RWPE2 (cell line): ENCODE measurements around the gene NEB.

Experiments
- ATAC-seq: fragments of 200-7000 bp; cut with Tn5 transposase; 3 replicates; pipeline ENCODE4 v1.9.1; 2021; ENCODE audit warnings: low read depth
- DNase-seq: peaks from one replicate; pipeline ENCODE4 v3.0.0-alpha.2; 2020; ENCODE audit warnings: low spot score
- H3K27ac ChIP-seq: fragments of 450-650 bp; 2 replicates; pipeline ENCODE4 v1.5.1; 2017; ENCODE audit warnings: mild to moderate bottlenecking; ENCODE audit not compliant: poor library complexity, severe bottlenecking
- H3K27me3 ChIP-seq: fragments of 250-450 bp; sonication (Bioruptor Pico); 2 replicates; pipeline ENCODE4 v1.5.1; 2021; ENCODE audit warnings: mild to moderate bottlenecking, moderate library complexity; ENCODE audit not compliant: insufficient read depth, poor library complexity, severe bottlenecking
- H3K36me3 ChIP-seq: fragments of 250-450 bp; sonication (Bioruptor Pico); 2 replicates; pipeline ENCODE4 v1.5.1; 2020; ENCODE audit warnings: low read depth, mild to moderate bottlenecking, moderate library complexity
- H3K4me1 ChIP-seq: fragments of 250-450 bp; sonication (Bioruptor Pico); 2 replicates; pipeline ENCODE4 v1.5.1; 2021; ENCODE audit warnings: mild to moderate bottlenecking, moderate library complexity; ENCODE audit not compliant: insufficient read depth, poor library complexity, severe bottlenecking
- H3K4me3 ChIP-seq: fragments of 250-450 bp; sonication (Bioruptor Pico); 2 replicates; pipeline ENCODE4 v1.5.1; 2021; ENCODE audit warnings: mild to moderate bottlenecking, moderate library complexity; ENCODE audit not compliant: severe bottlenecking
- H3K9me3 ChIP-seq: fragments of 250-450 bp; sonication (Bioruptor Pico); 2 replicates; pipeline ENCODE4 v1.5.1; 2021; ENCODE audit warnings: mild to moderate bottlenecking, moderate library complexity; ENCODE audit not compliant: severe bottlenecking
- CTCF ChIP-seq: fragments of 450-650 bp; IDR thresholded peaks from one replicate; pipeline ENCODE4 v1.5.1; 2017; ENCODE audit warnings: mild to moderate bottlenecking, moderate library complexity; ENCODE audit not compliant: poor library complexity, severe bottlenecking

The NEB gene

GRCh38 chr2:151657667-151658076, 76.6 kb downstream of the NEB start:
- H3K9me3 ChIP-seq, result no peaks in the 10 kb centered on the region
- H3K27me3 ChIP-seq, result no peaks in the 10 kb centered on the region
- H3K4me3 ChIP-seq, result no peak overlapping the region
- ATAC-seq (no peak), DNase-seq (no peak)
- no peak overlapping the region for H3K27ac ChIP-seq
- H3K36me3 ChIP-seq, result no peaks in the 10 kb centered on the region
- no peaks in the 10 kb centered on the region for H3K4me1 ChIP-seq
- no peak for TF ChIP-seq CTCF

- H3K36me3 ChIP-seq, result no peaks in the 10 kb centered on the region
- DNase-seq (no peak), ATAC-seq (no peak)
- H3K27me3 ChIP-seq, result no peaks in the 10 kb centered on the region
- no peak for TF ChIP-seq CTCF
- no peak overlapping the region for H3K4me3 ChIP-seq
- H3K4me1 ChIP-seq, result no peaks in the 10 kb centered on the region
- H3K27ac ChIP-seq, result no peak overlapping the region
- no peaks in the 10 kb centered on the region for H3K9me3 ChIP-seq
Observed at GRCh38 chr2:151655663-151656398, 78.4 kb downstream of the NEB start.

GRCh38 chr2:151654891-151655290, 79.4 kb downstream of the NEB start:
- Histone ChIP-seq H3K4me1 (no peaks in the 10 kb centered on the region), H3K9me3 (no peaks in the 10 kb centered on the region), H3K27ac (no peak overlapping the region), H3K27me3 (no peaks in the 10 kb centered on the region), H3K4me3 (no peak overlapping the region), H3K36me3 (no peaks in the 10 kb centered on the region)
- ATAC-seq (no peak), DNase-seq (no peak)
- no peak for TF ChIP-seq CTCF

GRCh38 chr2:151654085-151654484, 80.2 kb downstream of the NEB start:
- H3K4me3 ChIP-seq, result no peak overlapping the region
- no peaks in the 10 kb centered on the region for H3K4me1 ChIP-seq
- no peaks in the 10 kb centered on the region for H3K9me3 ChIP-seq
- DNase-seq (no peak), ATAC-seq (no peak)
- no peak for TF ChIP-seq CTCF
- H3K27ac ChIP-seq, result no peak overlapping the region
- no peaks in the 10 kb centered on the region for H3K27me3 ChIP-seq
- H3K36me3 ChIP-seq, result no peaks in the 10 kb centered on the region

GRCh38 chr2:151651274-151651673, 83.0 kb downstream of the NEB start:
- DNase-seq, result no peak
- Histone ChIP-seq H3K36me3 (no peaks in the 10 kb centered on the region), H3K27me3 (no peaks in the 10 kb centered on the region), H3K9me3 (no peaks in the 10 kb centered on the region), H3K4me3 (no peak overlapping the region), H3K4me1 (no peaks in the 10 kb centered on the region), H3K27ac (no peak overlapping the region)
- TF ChIP-seq CTCF, result no peak
- no peak for ATAC-seq
